ENCODE measurements around the gene CPPED1. TPM values are rescaled to one million over a fixed set of nuclear protein-coding genes. Genes with fewer than 3 reads are reported as not detected.

CPPED1 gene
- total and polyA plus RNA-seq, 2 experiments from 2014 or later, result 6.2 to 7.3 TPM

- TF ChIP-seq ZNF462 (CRISPR knock-in tag; IDR thresholded peaks at IDR 0.05) (no peak), ZNF331 (CRISPR knock-in tag; IDR thresholded peaks at IDR 0.05; ENCODE audit: low read depth) (no peak)
Measured at GRCh38 chr16:12673466-12673865, 130.2 kb downstream of the CPPED1 start (continued).

DNA sequence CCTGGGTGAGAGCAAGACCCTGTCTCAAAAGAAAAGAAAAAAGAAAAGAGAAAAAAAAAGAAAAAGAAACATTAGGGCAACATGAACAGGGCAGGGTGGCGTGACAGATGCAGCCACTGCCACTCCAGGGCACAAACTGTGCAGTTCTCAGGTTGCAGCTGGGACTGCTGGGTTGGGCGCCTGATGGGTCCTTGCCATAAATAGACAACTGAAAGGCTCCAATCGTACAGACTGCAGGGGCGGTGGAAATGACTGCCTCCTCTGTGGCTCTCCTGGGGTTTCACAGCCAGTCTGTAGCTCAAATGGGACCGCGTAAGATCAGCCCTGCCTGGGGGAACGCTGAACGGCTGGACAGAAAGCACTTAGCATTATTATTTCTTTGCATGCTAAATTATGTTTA lies 130.7 kb downstream of the CPPED1 start:
- Histone ChIP-seq H3K36me3 (ENCODE audit: insufficient read depth) (no peaks in the 10 kb centered on the region), H3K79me2 (replicated peaks; ENCODE audit: insufficient read depth) (no peaks in the 10 kb centered on the region), H3K4me3 (no peak overlapping the region), H2AFZ (no peak overlapping the region), H3K9me2 (ENCODE audit: insufficient read depth) (no peaks in the 10 kb centered on the region), H3K4me1 (ENCODE audit: insufficient read depth) (no peaks in the 10 kb centered on the region), H4K20me1 (replicated peaks; ENCODE audit: insufficient read depth) (no peaks in the 10 kb centered on the region), H3K4me2 (no peak overlapping the region), H3K27ac (ENCODE audit: low read depth) (no peak overlapping the region), H3F3A (replicated peaks; ENCODE audit: low read depth) (no peaks in the 10 kb centered on the region), H3K27me3 (ENCODE audit: insufficient read depth) (no peaks in the 10 kb centered on the region)
- no peak overlapping the region for H3K27ac Mint-ChIP-seq
- H3K4me1 Mint-ChIP-seq, result no peaks in the 10 kb centered on the region
- peaks cover 4% of the 10 kb centered on the region for H3K27me3 Mint-ChIP-seq (ENCODE audit: insufficient read depth, low read depth, poor library complexity)
- H3K36me3 Mint-ChIP-seq (ENCODE audit: low read depth), result no peaks in the 10 kb centered on the region; the same call in 1 of the 3 replicates
- H3K4me3 Mint-ChIP-seq, result no peak overlapping the region
- ATAC-seq (no peak), DNase-seq (ENCODE audit: low spot score) (no peak)
- peaks cover 3% of the 10 kb centered on the region; the same call in 1 of the 3 replicates for H3K9me3 Mint-ChIP-seq
- TF ChIP-seq ETS1 (IDR thresholded peaks at IDR 0.05), result no peak
- TF ChIP-seq ZNF462 (CRISPR knock-in tag; IDR thresholded peaks at IDR 0.05), result no peak
- no peak for TF ChIP-seq NANOG (IDR thresholded peaks at IDR 0.05; ENCODE audit: borderline replicate concordance)
- no peak for TF ChIP-seq EZH2phosphoT487 (IDR thresholded peaks at IDR 0.05; ENCODE audit: unreplicated experiment)
- TF ChIP-seq POLR2AphosphoS5 (IDR thresholded peaks at IDR 0.05; ENCODE audit: low read depth), result no peak

Data from GM23338 (cell line).